Skeletal muscle tissue (tissue), 4 donors: ENCODE measurements around the gene FASN. TPM values are rescaled to one million over a fixed set of nuclear protein-coding genes. Genes with fewer than 3 reads are reported as not detected.

Experiments
- H3K27ac ChIP-seq: one replicate; pipeline ENCODE4 v1.7.0; 2013; ENCODE audit warnings: mild to moderate bottlenecking, low read depth, low read length, inconsistent platforms
- H3K27me3 ChIP-seq, 3 donors: one replicate each; pipeline ENCODE4 v1.7.0; 2013; ENCODE audit warnings: low read length in 3 of 3; ENCODE audit not compliant: control insufficient read depth in 3 of 3, insufficient read depth in 3 of 3
- H3K36me3 ChIP-seq, 3 donors: one replicate each; pipeline ENCODE4 v1.7.0; 2013; ENCODE audit warnings: low read length in 3 of 3; ENCODE audit not compliant: control insufficient read depth in 3 of 3, insufficient read depth in 3 of 3
- H3K4me1 ChIP-seq, 3 donors: one replicate each; pipeline ENCODE4 v1.7.0; 2013; ENCODE audit warnings: low read length in 3 of 3, mild to moderate bottlenecking in 3 of 3; ENCODE audit not compliant: control insufficient read depth in 3 of 3, insufficient read depth in 3 of 3
- H3K4me3 ChIP-seq, 3 donors: one replicate each; pipeline ENCODE4 v1.7.0; 2013; ENCODE audit warnings: low read length in 3 of 3
- H3K9ac ChIP-seq, 3 donors: one replicate each; pipeline ENCODE4 v1.7.0; 2013; ENCODE audit warnings: low read length in 3 of 3, mild to moderate bottlenecking in 3 of 3, moderate library complexity in 2 of 3, low read depth in 1 of 3
- H3K9me3 ChIP-seq, 3 donors: one replicate each; pipeline ENCODE4 v1.7.0; 2013; ENCODE audit warnings: low read length in 3 of 3; ENCODE audit not compliant: control insufficient read depth in 3 of 3
- total RNA-seq: library from RNA; depleted of rRNA; stranded (reverse); fragments of >200 nt; gene quantifications from one replicate; pipeline ENCODE4 v1.2.3, GENCODE V29; 2014
- donor health status: Osteomylitis.

The FASN gene
- total RNA-seq, 1 donor from 2014 or later = 26.1 TPM

DNA sequence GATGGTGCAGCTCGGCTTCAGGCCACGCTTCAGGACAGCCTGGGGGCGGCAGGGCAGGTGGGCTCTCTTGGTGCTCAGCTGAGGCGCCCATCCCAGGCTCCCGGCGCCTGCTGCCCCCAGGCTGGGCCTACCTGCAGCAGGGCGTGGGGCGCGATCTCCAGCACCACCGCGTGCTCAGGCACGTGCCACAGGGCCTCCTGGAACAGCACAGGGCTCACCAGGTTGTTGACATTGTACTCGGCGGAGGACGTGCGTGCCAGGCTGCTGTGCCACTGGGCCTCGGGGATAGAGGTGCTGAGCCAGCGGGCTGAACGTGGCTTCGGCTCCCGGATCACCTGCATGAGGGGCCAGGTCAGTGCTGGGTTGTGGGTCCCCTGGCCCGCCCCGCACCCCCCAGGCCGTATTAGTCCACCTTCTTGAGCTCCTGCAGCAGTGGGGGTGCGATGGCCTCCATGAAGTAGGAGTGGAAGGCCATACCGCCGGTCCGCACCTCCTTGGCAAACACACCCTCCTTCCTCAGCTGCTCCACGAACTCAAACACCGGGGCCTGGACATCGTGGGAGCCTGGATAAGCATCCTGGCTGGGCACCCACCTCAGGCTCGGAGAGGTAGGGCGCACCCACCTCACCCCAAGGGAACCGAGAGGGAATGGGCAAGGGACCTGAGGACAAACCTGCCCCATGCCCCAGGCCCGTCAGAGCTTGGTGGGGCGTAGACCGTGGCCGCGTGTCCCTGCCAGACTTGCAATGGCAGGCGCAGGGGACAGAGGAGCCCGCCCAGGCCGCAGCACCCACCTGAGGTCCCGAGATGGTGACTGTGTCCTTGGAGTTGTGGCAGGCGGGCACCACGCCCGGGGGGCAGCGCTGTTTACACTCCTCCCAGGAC lies 9.0 kb downstream of the FASN start:
- no peak overlapping the region for H3K9ac ChIP-seq

DNA sequence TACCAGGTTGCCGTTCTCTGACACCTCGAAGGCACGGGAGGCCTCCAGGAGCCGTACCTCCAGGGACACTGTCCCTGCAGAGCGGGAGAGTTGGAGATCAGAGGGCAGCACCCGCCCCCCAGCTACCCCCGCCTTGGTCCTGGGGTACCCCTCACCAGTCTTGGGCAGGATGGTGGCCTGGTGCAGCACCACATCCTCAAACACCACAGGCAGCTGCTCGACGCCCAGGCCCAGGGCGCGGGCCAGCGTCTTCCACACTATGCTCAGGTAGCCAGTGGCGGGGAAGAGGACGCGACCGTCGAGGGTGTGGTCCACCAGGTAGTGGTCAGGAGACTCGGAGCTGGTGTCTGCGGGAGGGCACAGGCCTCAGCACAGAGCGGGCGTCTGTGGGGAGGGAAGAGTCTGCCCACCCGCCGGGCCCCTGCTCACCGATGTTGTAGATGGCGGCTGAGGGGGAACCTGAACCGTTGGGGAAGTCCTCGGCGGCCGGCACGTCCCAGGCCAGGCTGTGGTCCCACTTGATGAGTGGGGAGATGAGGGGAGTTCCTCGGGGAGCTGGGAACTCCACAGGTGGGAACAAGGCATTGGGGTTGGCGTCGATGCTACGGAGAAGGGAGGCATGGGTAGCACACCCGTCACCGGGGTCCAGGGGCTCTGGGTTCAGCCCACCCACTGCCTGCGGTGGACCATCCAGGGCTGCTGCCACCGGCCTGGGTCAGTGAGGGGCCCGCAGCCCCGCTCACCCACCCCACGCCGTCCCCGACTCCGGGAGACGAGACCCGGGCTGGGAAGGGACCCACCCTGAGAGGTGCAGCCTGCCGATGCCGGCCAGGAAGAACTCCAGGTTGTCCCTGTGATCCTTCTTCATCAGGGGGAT lies 9.8 kb downstream of the FASN start:
- H3K27ac ChIP-seq = no peak overlapping the region
- H3K36me3 ChIP-seq = peaks cover 65 to 66% (median 66%) of the 10 kb centered on the region in 3 donors
- H3K9ac ChIP-seq = no peak overlapping the region
- H3K9me3 ChIP-seq = no peaks in the 10 kb centered on the region
- no peaks in the 10 kb centered on the region for H3K4me1 ChIP-seq
- no peaks in the 10 kb centered on the region for H3K27me3 ChIP-seq
- no peak overlapping the region for H3K4me3 ChIP-seq

More for the DNA sequence above, 9.0 kb downstream of the FASN start:
- H3K4me3 ChIP-seq = no peak overlapping the region
- no peak overlapping the region for H3K27ac ChIP-seq
- no peaks in the 10 kb centered on the region for H3K9me3 ChIP-seq
- H3K27me3 ChIP-seq = no peaks in the 10 kb centered on the region
- peaks cover 62 to 64% (median 63%) of the 10 kb centered on the region in 3 donors for H3K36me3 ChIP-seq
- no peaks in the 10 kb centered on the region for H3K4me1 ChIP-seq

DNA sequence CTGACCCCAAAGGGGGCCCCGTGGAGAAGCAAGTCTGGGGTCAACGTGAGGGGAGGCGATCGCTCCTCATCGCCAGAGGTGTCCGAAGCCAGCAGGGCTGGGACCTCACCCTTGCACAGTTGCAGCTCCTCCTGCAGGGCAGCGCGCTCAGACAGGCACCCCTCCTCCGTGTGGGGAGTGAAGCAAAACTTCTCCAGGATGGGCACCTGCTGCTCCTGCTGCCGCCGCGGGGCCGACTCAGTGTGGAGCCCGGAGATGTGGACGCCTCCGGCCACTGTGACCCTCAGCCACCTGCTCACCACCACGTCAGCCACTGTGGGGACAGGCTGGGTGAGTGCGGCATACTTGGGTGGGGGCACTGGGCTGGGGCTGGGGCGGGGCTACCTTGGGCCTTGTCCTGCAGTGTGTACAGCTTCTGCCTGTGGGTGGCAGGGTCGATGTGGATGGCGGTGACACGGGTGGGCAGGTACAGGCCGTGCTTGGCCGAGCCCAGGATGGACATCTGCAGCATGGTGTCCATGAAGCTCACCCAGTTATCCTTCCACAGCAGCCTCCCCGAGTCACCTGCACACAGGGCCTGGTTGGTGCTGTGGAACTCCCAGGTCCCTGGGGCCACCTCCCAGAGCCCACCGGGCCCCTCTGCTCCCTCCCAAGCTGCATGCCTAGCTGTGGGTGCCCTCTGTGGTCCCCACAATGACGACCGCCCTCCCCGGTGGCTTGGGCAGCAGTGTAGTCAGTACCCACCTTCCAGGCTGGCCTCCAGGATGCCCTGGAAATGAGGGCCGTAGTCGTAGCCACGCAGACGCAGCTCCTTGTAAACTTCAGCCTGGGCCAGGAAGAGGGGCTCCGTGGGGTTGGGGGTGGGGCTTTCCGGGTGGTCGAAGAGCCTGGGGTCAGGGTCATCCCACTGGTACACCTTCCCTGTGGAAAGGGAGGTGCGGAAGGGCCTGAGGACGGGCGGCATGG lies 10.8 kb downstream of the FASN start:
- no peaks in the 10 kb centered on the region for H3K9me3 ChIP-seq
- no peaks in the 10 kb centered on the region for H3K4me1 ChIP-seq
- no peak overlapping the region for H3K4me3 ChIP-seq
- no peaks in the 10 kb centered on the region for H3K27me3 ChIP-seq
- no peak overlapping the region for H3K27ac ChIP-seq
- peaks cover 66 to 71% (median 70%) of the 10 kb centered on the region in 3 donors for H3K36me3 ChIP-seq
- H3K9ac ChIP-seq = no peak overlapping the region

DNA sequence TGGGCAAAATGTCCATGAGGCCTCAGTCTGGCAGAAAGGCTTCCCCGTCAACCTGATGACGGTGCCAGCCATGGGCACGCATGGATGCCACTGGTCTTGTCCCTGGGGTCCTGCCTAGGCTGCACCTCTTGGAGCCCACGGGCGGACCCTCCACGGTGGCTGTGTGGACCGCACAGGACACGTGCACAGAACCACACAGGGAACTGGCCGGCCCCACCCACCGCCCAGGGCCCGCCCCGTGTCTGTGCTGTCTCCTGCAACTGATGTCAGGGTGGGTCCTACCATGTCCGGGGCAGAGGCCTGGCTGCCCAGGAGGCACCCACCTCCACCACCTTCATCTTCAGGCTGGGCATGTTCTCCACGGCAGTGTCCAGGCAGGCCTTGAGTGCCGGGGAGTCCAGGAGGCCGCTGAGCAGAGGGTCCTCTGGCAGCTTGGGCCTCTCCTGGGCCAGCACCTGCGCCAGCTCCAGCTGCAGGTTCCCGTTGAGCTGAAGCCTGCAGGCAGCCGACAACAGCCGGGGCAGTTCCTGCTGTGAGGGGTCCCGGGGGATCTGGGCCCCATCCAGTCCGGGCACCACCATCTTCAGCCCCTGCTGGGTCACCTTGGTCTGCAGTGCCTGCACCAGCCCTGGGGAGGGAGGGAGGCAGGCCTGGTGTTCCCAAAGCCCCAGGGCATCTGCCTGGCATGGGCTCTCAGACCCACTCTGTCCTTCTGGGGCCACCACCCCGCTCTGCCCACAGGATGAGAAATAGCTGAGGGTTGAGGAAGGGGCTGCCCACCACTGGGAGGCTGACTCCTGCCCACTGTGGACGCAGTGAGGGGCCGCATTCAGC lies 11.9 kb downstream of the FASN start:
- H3K4me1 ChIP-seq = no peaks in the 10 kb centered on the region
- H3K9me3 ChIP-seq = no peaks in the 10 kb centered on the region
- no peaks in the 10 kb centered on the region for H3K27me3 ChIP-seq
- H3K27ac ChIP-seq = no peak overlapping the region
- no peak overlapping the region for H3K9ac ChIP-seq
- peaks cover 63 to 67% (median 65%) of the 10 kb centered on the region in 3 donors for H3K36me3 ChIP-seq
- no peak overlapping the region for H3K4me3 ChIP-seq

DNA sequence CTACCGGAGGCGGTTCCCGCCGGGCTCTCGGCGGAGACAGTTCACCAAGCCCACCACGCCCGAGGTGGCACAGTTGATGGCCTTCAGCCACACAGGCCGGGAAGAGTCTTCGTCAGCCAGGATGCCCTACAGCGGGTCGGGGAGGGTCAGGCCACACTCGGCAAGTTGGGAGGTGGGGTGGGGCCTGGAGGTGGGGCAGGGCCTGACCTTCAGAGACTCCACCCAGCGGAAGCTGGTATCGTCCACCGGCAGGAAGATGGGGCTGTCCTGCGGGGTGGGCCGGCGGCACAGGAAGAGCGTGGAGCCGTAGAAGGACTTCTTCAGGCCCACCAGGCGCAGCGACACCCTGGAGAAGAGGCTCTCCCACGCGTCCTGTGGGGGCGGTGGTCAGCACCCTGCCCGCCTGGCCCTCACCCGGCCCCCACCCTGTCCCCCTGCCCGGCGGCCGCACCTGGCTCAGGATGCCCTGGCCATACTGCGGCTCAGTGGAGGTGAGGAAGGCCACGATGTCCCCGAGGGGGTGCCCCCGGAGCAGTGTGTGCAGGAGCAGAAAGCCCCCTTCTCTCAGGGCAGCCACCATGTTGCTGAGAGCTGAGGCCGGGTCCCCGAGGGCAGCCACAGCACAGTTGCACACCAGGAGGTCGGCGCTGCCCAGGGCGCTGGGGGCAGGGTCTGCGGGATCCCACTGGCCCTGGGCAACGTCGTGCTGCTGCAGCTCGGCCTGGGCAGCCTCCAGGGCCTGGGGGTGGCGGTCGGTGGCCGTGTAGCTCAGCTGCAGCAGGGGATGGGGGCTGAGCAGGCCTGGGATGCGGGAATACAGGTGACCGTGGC lies 12.8 kb downstream of the FASN start:
- H3K4me1 ChIP-seq = no peaks in the 10 kb centered on the region

DNA sequence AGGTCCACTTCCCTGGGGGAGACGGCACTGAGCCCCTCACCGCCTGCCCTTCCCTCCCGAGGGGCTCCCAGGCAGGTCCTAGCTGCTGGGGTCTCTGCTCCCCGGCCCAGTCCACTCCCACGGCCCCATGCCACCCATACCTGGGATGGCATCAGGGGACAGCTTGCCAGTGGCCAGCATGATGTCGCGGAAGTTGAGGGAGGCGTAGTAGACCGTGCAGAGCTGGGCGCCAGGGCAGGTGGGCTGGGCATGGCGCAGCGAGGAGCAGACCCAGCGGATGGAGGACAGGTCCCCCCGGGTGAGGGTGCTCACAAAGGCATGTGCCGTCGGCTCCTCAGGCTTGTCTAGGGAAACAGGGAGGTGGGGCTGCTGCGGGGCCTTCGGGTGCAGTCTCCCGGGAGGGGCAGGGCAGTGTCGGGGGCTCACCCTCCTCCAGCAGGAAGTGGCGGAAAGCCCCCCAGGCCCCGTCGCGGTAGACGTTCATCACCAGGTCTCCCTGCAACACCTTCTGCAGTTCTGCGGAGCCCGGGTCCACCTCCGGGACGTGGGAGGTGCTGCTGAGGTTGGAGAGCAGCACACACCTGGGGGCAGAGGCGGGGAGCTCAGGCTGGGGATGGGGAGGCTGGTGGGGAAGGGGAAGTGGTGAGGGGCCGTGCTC lies 13.5 kb downstream of the FASN start:
- H3K9ac ChIP-seq = no peak overlapping the region
- H3K36me3 ChIP-seq = peaks cover 66 to 75% (median 72%) of the 10 kb centered on the region in 3 donors
- H3K27ac ChIP-seq = no peak overlapping the region
- no peak overlapping the region for H3K4me3 ChIP-seq
- H3K4me1 ChIP-seq = no peaks in the 10 kb centered on the region
- H3K9me3 ChIP-seq = no peaks in the 10 kb centered on the region
- no peaks in the 10 kb centered on the region for H3K27me3 ChIP-seq

More for the DNA sequence above, 12.8 kb downstream of the FASN start:
- no peak overlapping the region for H3K9ac ChIP-seq
- no peaks in the 10 kb centered on the region for H3K27me3 ChIP-seq
- H3K27ac ChIP-seq = no peak overlapping the region
- H3K9me3 ChIP-seq = no peaks in the 10 kb centered on the region
- no peak overlapping the region for H3K4me3 ChIP-seq
- H3K36me3 ChIP-seq = peaks cover 66 to 74% (median 68%) of the 10 kb centered on the region in 3 donors

DNA sequence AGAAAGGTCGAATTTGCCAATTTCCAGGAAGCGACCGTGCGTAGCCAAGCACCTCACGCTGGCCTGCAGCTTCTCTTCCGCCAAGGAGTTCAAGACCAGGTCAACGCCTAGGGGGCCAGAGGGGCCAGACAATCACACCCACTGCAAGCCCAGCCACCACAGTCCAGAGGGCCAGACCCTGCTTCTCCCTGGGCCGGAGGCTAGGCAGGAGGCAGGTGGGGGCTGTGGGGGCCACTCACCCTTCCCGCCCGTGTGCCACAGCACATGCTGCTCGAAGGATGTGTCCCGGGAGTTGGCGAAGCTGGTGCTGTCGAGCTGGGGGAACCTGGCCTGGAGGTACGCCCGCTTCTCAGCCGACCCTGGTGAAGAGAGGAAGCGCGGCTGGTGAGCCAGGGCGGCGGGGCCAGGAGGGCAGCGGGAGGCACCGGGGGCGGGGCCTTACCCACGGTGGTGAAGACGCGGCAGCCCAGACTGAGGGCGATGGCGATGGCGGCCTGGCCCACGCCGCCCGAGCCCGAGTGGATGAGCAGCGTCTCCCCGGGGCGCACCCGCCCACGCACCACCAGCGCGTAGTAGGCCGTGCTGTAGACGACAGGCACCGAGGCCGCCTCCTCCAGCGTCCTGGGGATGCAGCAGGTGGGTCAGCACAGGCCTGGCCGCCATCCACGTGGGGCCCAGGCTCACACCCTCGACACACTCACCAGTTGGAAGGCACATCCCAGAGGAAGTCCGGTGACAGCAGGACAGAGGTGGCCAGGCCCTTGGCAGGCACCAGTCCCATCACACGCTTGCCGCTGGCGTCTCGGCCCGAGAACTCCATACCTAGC lies 14.3 kb downstream of the FASN start:
- H3K9me3 ChIP-seq = no peaks in the 10 kb centered on the region
- H3K9ac ChIP-seq = no peak overlapping the region
- no peaks in the 10 kb centered on the region for H3K4me1 ChIP-seq
- no peak overlapping the region for H3K27ac ChIP-seq
- H3K4me3 ChIP-seq = no peak overlapping the region
- no peaks in the 10 kb centered on the region for H3K27me3 ChIP-seq
- peaks cover 63 to 77% (median 69%) of the 10 kb centered on the region in 3 donors for H3K36me3 ChIP-seq
